Calu3 (cell line): ENCODE measurements around the gene HS6ST2. TPM values are rescaled to one million over a fixed set of nuclear protein-coding genes. Genes with fewer than 3 reads are reported as not detected.

Experiments
- BruUV-seq: library from RNA; stranded (reverse); fragments of 400-500 nt; replicated peaks from 2 replicates; lab custom pipeline; 2021; lab: Mats Ljungman, UMichigan
- CTCF ChIA-PET: fragments of 300-600 bp; sonication (Branson Sonifier 250); formaldehyde crosslinking; loops from one replicate; lab custom pipeline; 2022; ENCODE audit warnings: antibody characterized with exemption; lab: Charles Lee
- DNase-seq: peaks from one replicate; pipeline ENCODE4 v3.0.0; 2022
- H3K27ac Mint-ChIP-seq: one replicate; pipeline ENCODE4 v1.8.0; 2022; ENCODE audit warnings: mixed read lengths; ENCODE audit not compliant: unreplicated experiment
- H3K27me3 Mint-ChIP-seq: one replicate; pipeline ENCODE4 v1.8.0; 2022; ENCODE audit warnings: mixed read lengths; ENCODE audit not compliant: unreplicated experiment
- H3K36me3 Mint-ChIP-seq: one replicate; pipeline ENCODE4 v1.8.0; 2022; ENCODE audit warnings: mild to moderate bottlenecking, moderate library complexity, mixed read lengths; ENCODE audit not compliant: insufficient read depth, unreplicated experiment
- H3K4me1 Mint-ChIP-seq: one replicate; pipeline ENCODE4 v1.8.0; 2022; ENCODE audit warnings: mild to moderate bottlenecking, low read depth, mixed read lengths; ENCODE audit not compliant: unreplicated experiment
- H3K4me3 Mint-ChIP-seq: one replicate; pipeline ENCODE4 v1.8.0; 2022; ENCODE audit warnings: mild to moderate bottlenecking, low read depth, moderate library complexity, mixed read lengths; ENCODE audit not compliant: unreplicated experiment
- H3K9me3 Mint-ChIP-seq: one replicate; pipeline ENCODE4 v1.8.0; 2022; ENCODE audit warnings: low read depth, mixed read lengths; ENCODE audit not compliant: unreplicated experiment
- CTCF ChIP-seq: fragments of 200-600 bp; IDR thresholded peaks from one replicate; pipeline ENCODE4 v1.8.0; 2022; ENCODE audit warnings: antibody characterized with exemption; ENCODE audit not compliant: unreplicated experiment
- intact Hi-C: fragments of 100-400 bp; cut with micrococcal nuclease; formaldehyde crosslinking; loops from one replicate; pipeline ENCODE4 v1.10.0; 2022; ENCODE audit not compliant: unreplicated experiment
- total RNA-seq: library from RNA; stranded (reverse); gene quantifications from 2 replicates; pipeline ENCODE4 v1.2.3, GENCODE V29; 2022

The HS6ST2 gene
- total RNA-seq, 1 experiment from 2014 or later = 40.7 TPM

GRCh38 chrX:132820675-132821074 lies 137.8 kb downstream of the HS6ST2 start:
- Mint-ChIP-seq H3K36me3 (no peaks in the 10 kb centered on the region), H3K4me1 (no peaks in the 10 kb centered on the region), H3K9me3 (no peaks in the 10 kb centered on the region), H3K27ac (no peak overlapping the region), H3K27me3 (no peaks in the 10 kb centered on the region), H3K4me3 (no peak overlapping the region)
- intact Hi-C loops = no loop called here
- no peak for TF ChIP-seq CTCF
- no TSS peak for BruUV-seq
- CTCF ChIA-PET = no interaction called here
- no peak for DNase-seq

GRCh38 chrX:132819711-132820264 lies 138.6 kb downstream of the HS6ST2 start:
- Mint-ChIP-seq H3K4me1 (no peaks in the 10 kb centered on the region), H3K27ac (no peak overlapping the region), H3K4me3 (no peak overlapping the region), H3K9me3 (no peaks in the 10 kb centered on the region), H3K27me3 (no peaks in the 10 kb centered on the region), H3K36me3 (no peaks in the 10 kb centered on the region)
- DNase-seq = no peak
- no TSS peak for BruUV-seq
- intact Hi-C loops = no loop called here
- CTCF ChIA-PET = no interaction called here
- no peak for TF ChIP-seq CTCF

GRCh38 chrX:132818638-132819037 lies 139.8 kb downstream of the HS6ST2 start:
- TF ChIP-seq CTCF = no peak
- H3K27me3 Mint-ChIP-seq = no peaks in the 10 kb centered on the region
- intact Hi-C loops = no loop called here
- no peaks in the 10 kb centered on the region for H3K9me3 Mint-ChIP-seq
- H3K4me3 Mint-ChIP-seq = no peak overlapping the region
- no peaks in the 10 kb centered on the region for H3K4me1 Mint-ChIP-seq
- DNase-seq = no peak
- no TSS peak for BruUV-seq
- CTCF ChIA-PET = no interaction called here
- no peak overlapping the region for H3K27ac Mint-ChIP-seq
- no peaks in the 10 kb centered on the region for H3K36me3 Mint-ChIP-seq

- Mint-ChIP-seq H3K27ac (no peak overlapping the region), H3K4me1 (no peaks in the 10 kb centered on the region), H3K9me3 (no peaks in the 10 kb centered on the region), H3K4me3 (no peak overlapping the region), H3K27me3 (no peaks in the 10 kb centered on the region), H3K36me3 (no peaks in the 10 kb centered on the region)
- BruUV-seq = no TSS peak
- DNase-seq = no peak
- CTCF ChIA-PET = no interaction called here
- intact Hi-C loops = no loop called here
- no peak for TF ChIP-seq CTCF
These were observed 142.8 kb downstream of the HS6ST2 start for GRCh38 chrX:132815643-132816042.
